Ureter (tissue), 1 donor: ENCODE data around the gene PHF2. TPM values are rescaled to one million over a fixed set of nuclear protein-coding genes. Genes with fewer than 3 reads are reported as not detected.

ENCODE experiments used
- DNase-seq: peaks from one replicate; pipeline ENCODE4 v3.0.0-alpha.2; 2020; ENCODE audit warnings: low spot score
- total RNA-seq: library from RNA; stranded (reverse); gene quantifications from one replicate; pipeline ENCODE4 v1.2.4, GENCODE V29; 2023
- donor health status: DM: yes; HTN: yes; CAD: no.

Gene PHF2
- total RNA-seq, 1 donor from 2014 or later = 34.6 TPM

GRCh38 chr9:93630806-93631411 is 54.5 kb downstream of the PHF2 start:
- DNase-seq = no peak

GRCh38 chr9:93633492-93634221 is 57.3 kb downstream of the PHF2 start:
- no peak for DNase-seq

- DNase-seq = no peak
Measured at GRCh38 chr9:93634311-93635185, 58.2 kb downstream of the PHF2 start.

GRCh38 chr9:93635186-93636107 is 59.1 kb downstream of the PHF2 start:
- DNase-seq = no peak

- no peak for DNase-seq
Measured at GRCh38 chr9:93636172-93636661, 59.8 kb downstream of the PHF2 start.

GRCh38 chr9:93636667-93637066 is 60.3 kb downstream of the PHF2 start:
- no peak for DNase-seq

DNA sequence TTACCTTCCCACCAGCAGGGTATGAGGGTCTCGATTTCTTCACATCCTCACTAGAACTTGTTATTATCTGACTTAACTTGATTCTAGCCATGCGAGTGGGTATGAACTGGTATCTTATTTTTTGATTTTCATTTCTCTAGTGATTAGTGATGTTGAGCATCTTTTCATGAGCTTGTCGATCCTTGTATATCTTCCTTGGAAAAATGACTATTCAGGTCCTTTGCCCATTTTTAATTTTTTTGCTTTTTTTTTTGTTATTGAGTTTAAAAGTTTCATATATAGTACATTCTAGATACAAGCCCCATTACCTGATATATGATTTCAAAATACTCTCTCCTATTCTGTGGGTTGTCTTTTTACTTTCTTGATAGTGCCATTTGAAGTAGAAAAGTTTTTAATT is 61.5 kb downstream of the PHF2 start:
- no peak for DNase-seq

- DNase-seq = no peak
Measured at GRCh38 chr9:93640027-93640426, 63.6 kb downstream of the PHF2 start.

- DNase-seq = no peak
Measured at GRCh38 chr9:93642961-93643360, 66.6 kb downstream of the PHF2 start.

DNA sequence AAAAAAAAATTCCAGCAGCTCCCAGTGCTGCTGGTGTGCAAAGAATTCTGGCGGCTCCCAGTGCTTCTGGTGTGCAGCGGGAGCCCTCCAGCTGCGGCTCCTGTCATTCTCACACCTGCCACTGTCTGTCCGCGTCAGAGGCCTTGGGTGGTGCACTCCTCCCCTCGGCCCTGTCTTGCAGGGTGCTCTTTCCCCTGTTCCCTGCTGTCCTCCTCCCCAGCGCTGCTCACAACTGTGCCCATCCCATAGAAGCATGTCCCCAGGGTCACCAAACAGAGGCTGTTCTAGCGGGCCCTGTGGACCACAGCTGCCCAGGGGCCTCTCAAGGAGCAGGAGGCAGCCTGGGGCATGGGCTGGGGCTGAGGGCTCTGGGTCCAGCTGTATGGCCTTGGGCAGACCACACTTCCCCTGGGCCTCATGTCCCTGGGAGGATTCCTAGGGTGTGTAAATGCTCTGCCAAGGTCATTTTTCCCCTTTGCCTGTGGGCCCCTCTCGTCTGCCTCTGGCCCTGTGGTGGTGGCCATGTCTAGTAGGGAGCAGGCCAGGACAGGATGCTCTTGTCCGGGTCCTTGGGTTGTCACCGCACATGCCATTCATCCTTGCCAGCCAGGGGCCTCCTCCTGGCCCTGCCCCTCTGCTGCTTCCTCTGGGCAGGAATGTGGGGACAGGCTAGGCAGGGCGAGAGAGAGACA is 68.2 kb downstream of the PHF2 start:
- no peak for DNase-seq

- peak; percentile 32 for DNase-seq
Measured at GRCh38 chr9:93645149-93645889, 68.9 kb downstream of the PHF2 start.

- no peak for DNase-seq
Measured at GRCh38 chr9:93645921-93646639, 69.7 kb downstream of the PHF2 start.

- DNase-seq = no peak
Measured at GRCh38 chr9:93646640-93647178, 70.3 kb downstream of the PHF2 start.

DNA sequence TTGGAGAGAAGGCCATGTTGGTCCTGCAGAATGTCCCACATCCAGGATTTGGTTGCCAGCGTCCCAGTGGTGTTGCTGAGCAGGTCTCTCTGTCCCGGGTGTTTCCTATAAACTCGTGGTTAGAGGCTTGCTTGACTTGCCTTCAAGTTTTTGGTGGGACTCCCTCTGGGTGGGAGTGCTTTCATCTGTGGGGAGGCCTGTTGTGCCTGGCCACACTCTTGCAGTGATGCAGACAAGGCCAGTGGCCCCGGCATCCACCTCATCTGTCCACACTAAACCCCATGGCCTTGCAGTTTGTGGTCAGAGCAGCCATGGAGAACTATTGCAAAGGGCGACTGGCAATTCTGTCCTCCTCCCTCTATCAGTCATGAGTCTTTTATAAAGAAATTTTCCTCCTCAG is 71.8 kb downstream of the PHF2 start:
- DNase-seq = peak; percentile 40

GRCh38 chr9:93648836-93649235 is 72.5 kb downstream of the PHF2 start:
- peak; percentile 35 for DNase-seq

DNA sequence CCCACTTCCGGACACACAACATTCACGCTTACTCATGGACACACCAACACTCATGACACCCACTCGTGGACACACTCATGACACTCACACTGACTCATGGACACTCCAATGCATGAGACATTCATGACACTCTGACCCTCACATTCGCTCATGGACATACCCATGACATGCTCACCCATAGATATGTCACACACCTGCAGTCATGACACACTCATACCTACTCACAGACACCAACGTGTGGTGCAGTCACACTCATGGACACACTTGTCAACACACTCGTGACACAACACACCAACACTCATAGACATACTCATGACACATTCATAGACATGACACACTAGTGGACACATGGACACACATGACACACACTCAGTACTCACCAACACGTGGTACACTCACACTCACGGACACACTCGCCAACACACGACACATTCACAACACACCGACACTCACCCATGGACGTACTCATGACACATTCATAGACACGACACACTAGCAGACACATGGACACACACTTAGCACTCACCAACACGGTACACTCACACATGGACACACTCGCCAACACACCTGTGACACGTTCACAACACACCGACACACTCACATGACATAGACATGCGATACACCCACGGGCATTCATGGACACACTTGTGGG is 73.4 kb downstream of the PHF2 start:
- no peak for DNase-seq

DNA sequence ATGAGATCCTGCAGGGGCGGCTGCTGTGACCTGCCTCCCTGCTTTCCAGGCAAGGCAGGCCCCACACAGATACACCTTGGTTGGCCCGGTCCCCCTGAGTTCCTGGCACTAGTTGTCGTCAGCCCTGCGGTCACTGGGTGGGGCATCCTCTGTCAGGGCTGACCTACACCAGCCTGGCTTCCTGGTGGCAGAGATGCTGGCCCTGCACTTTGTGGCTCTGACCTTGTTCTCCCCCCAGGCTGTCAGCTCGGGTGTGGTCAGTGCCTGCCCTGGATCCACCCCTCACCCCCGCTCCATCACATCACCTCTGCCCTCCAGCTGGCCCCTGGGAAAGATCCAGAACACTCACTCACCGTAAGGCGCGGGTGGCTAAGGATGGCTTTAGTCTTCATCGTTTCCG is 74.1 kb downstream of the PHF2 start:
- peak; percentile 31 for DNase-seq

DNA sequence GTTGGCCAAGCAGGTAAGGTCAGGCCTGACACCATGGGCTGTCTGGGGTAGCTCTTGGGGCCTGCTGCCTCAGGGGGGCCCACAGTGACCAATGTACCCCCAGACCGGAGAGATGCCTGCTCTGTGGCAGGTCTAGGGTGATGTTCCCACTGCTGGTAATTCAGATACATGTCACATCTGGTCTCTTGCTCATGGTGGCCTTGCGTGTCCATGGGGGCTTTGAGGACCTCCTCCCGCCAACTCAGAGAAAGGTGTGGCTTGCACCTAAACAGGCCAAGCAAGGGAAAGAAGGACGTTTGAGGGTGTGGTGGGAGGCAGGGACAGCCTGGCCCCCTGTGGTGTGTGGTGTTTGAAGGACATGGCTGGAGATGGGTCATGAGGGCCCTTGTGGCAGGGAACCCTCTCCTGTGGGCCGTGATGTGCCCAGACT is 75.2 kb downstream of the PHF2 start:
- DNase-seq = peak; percentile 34
